Neural crest cell (in vitro differentiated cells): ENCODE measurements around the gene KIF17. TPM values are rescaled to one million over a fixed set of nuclear protein-coding genes. Genes with fewer than 3 reads are reported as not detected.
A peak's percentile ranks its signal among the peaks of the same experiment; 100 is the strongest.

Experiments
- DNase-seq: peaks from one replicate; pipeline ENCODE4 v3.0.0; 2021; ENCODE audit warnings: low read depth, mixed read lengths, low spot score
- H3K27ac Mint-ChIP-seq: one replicate; pipeline ENCODE4 v1.8.0; 2021; ENCODE audit warnings: mild to moderate bottlenecking, mixed read lengths; ENCODE audit not compliant: unreplicated experiment
- H3K27me3 Mint-ChIP-seq: 2 replicates; pipeline ENCODE4 v1.8.0; 2021; ENCODE audit warnings: low read depth, mild to moderate bottlenecking, mixed read lengths
- H3K36me3 Mint-ChIP-seq: 2 replicates; pipeline ENCODE4 v1.8.0; 2021; ENCODE audit warnings: low read depth, mild to moderate bottlenecking, mixed read lengths
- H3K4me1 Mint-ChIP-seq: 2 replicates; pipeline ENCODE4 v1.8.0; 2021; ENCODE audit warnings: mixed read lengths
- H3K4me3 Mint-ChIP-seq: one replicate; pipeline ENCODE4 v1.8.0; 2021; ENCODE audit warnings: mild to moderate bottlenecking, mixed read lengths
- H3K9me3 Mint-ChIP-seq: 2 replicates; pipeline ENCODE4 v1.8.0; 2021; ENCODE audit warnings: mixed read lengths
- total RNA-seq: library from RNA; stranded (reverse); gene quantifications from 2 replicates; pipeline ENCODE4 v1.2.1, GENCODE V29; 2021
- TF ChIP-seq, protein P1 (sequence below): fragments of 200-600 bp; sonication (generic); conservative IDR thresholded peaks from 2 replicates; pipeline ENCODE4 v1.5.0; 2021; ENCODE audit warnings: antibody characterized with exemption, mild to moderate bottlenecking

KIF17 gene
- total RNA-seq, 1 donor from 2014 or later, result 1.6 TPM

DNA sequence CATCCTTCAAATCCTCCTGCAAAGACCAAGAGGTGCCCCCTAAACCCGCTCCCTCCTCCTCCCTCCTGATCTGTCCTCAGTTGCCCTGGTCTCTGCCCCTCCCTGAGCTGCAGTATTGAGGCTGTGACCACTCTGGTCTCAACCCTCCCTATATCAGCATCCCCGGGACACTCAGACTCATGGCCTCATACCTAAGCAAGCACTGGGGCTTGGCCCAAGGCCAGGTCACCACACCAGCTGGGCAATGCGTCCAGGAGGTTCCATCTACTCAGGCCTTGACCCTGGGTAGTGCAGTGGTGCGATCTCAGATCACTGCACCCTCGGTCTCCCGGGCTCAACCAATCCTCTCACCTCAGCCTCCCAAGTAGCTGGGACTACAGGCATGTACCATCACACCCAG lies 9.8 kb downstream of the KIF17 start:
- H3K27me3 Mint-ChIP-seq, result no peaks in the 10 kb centered on the region
- H3K9me3 Mint-ChIP-seq, result no peaks in the 10 kb centered on the region
- H3K27ac Mint-ChIP-seq, result no peak overlapping the region
- no peak for DNase-seq
- H3K4me3 Mint-ChIP-seq, result no peak overlapping the region
- peaks cover 21% of the 10 kb centered on the region for H3K4me1 Mint-ChIP-seq
- TF ChIP-seq, protein P1, sequence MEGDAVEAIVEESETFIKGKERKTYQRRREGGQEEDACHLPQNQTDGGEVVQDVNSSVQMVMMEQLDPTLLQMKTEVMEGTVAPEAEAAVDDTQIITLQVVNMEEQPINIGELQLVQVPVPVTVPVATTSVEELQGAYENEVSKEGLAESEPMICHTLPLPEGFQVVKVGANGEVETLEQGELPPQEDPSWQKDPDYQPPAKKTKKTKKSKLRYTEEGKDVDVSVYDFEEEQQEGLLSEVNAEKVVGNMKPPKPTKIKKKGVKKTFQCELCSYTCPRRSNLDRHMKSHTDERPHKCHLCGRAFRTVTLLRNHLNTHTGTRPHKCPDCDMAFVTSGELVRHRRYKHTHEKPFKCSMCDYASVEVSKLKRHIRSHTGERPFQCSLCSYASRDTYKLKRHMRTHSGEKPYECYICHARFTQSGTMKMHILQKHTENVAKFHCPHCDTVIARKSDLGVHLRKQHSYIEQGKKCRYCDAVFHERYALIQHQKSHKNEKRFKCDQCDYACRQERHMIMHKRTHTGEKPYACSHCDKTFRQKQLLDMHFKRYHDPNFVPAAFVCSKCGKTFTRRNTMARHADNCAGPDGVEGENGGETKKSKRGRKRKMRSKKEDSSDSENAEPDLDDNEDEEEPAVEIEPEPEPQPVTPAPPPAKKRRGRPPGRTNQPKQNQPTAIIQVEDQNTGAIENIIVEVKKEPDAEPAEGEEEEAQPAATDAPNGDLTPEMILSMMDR, result no peak
- no peaks in the 10 kb centered on the region for H3K36me3 Mint-ChIP-seq

- no peak for DNase-seq
- no peak overlapping the region for H3K27ac Mint-ChIP-seq
- no peak overlapping the region for H3K4me3 Mint-ChIP-seq
- H3K4me1 Mint-ChIP-seq, result peaks cover 24% of the 10 kb centered on the region
- TF ChIP-seq, protein P1, result no peak
- H3K27me3 Mint-ChIP-seq, result no peaks in the 10 kb centered on the region
- H3K9me3 Mint-ChIP-seq, result no peaks in the 10 kb centered on the region
- H3K36me3 Mint-ChIP-seq, result no peaks in the 10 kb centered on the region
These were observed 11.0 kb downstream of the KIF17 start for GRCh38 chr1:20706841-20707240.

GRCh38 chr1:20705203-20705755 lies 12.5 kb downstream of the KIF17 start:
- no peaks in the 10 kb centered on the region for H3K27me3 Mint-ChIP-seq
- no peak for DNase-seq
- no peaks in the 10 kb centered on the region for H3K9me3 Mint-ChIP-seq
- H3K36me3 Mint-ChIP-seq, result no peaks in the 10 kb centered on the region
- H3K4me3 Mint-ChIP-seq, result no peak overlapping the region
- H3K4me1 Mint-ChIP-seq, result peaks cover 8% of the 10 kb centered on the region
- TF ChIP-seq, protein P1, result no peak
- H3K27ac Mint-ChIP-seq, result no peak overlapping the region

GRCh38 chr1:20704390-20705202 lies 13.2 kb downstream of the KIF17 start:
- Mint-ChIP-seq H3K9me3 (no peaks in the 10 kb centered on the region), H3K27ac (peak overlapping the region; percentile 21), H3K4me3 (no peak overlapping the region), H3K36me3 (no peaks in the 10 kb centered on the region), H3K27me3 (no peaks in the 10 kb centered on the region), H3K4me1 (peaks cover 4% of the 10 kb centered on the region)
- TF ChIP-seq, protein P1, result no peak
- no peak for DNase-seq

DNA sequence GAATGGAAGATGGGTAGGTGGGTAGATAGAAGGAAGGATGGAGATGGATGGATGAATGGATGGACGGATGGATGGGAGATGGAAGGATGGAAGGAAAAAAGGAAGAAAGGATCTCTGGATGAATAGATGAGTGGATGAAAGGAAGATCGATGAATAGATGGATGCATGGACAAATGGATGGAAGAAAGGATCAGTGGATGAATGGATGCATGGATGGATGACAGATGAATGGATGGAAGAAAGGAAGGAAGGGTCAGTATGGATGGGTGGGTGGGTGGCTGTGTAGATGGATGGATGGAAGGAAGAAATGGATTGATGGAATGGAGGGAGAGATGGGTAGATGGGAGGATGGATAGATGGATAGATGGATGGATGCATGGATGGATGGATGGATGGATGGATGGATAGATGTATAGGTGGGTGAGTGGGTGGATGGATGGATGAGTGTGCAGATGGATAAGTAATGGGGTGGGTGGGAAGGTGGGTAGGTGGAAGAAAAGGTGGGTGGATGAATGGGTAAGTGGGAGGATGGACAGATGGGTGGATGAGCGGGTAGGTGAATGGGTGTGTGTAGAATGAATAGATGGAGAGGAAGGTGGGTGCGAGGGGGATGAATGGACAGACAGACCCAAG lies 14.6 kb downstream of the KIF17 start:
- no peak overlapping the region for H3K4me3 Mint-ChIP-seq
- no peak for DNase-seq
- H3K36me3 Mint-ChIP-seq, result no peaks in the 10 kb centered on the region
- H3K4me1 Mint-ChIP-seq, result peaks cover 4% of the 10 kb centered on the region
- H3K27ac Mint-ChIP-seq, result no peak overlapping the region
- H3K9me3 Mint-ChIP-seq, result no peaks in the 10 kb centered on the region
- H3K27me3 Mint-ChIP-seq, result no peaks in the 10 kb centered on the region
- TF ChIP-seq, protein P1, result no peak
